ENCODE measurements around the gene ERICH6B.

The ERICH6B gene

GRCh38 chr13:45518525-45519245 lies 96.9 kb downstream of the ERICH6B start:
- H3K4me3 ChIP-seq (ENCODE audit: low read depth, low read length): no peak overlapping the region
- DNase-seq (ENCODE audit: low read depth): no peak
- TF ChIP-seq, protein P1, sequence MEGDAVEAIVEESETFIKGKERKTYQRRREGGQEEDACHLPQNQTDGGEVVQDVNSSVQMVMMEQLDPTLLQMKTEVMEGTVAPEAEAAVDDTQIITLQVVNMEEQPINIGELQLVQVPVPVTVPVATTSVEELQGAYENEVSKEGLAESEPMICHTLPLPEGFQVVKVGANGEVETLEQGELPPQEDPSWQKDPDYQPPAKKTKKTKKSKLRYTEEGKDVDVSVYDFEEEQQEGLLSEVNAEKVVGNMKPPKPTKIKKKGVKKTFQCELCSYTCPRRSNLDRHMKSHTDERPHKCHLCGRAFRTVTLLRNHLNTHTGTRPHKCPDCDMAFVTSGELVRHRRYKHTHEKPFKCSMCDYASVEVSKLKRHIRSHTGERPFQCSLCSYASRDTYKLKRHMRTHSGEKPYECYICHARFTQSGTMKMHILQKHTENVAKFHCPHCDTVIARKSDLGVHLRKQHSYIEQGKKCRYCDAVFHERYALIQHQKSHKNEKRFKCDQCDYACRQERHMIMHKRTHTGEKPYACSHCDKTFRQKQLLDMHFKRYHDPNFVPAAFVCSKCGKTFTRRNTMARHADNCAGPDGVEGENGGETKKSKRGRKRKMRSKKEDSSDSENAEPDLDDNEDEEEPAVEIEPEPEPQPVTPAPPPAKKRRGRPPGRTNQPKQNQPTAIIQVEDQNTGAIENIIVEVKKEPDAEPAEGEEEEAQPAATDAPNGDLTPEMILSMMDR (IDR thresholded peaks at IDR 0.05; ENCODE audit: insufficient read depth, low read depth, low read length, missing control alignments): no peak

DNA sequence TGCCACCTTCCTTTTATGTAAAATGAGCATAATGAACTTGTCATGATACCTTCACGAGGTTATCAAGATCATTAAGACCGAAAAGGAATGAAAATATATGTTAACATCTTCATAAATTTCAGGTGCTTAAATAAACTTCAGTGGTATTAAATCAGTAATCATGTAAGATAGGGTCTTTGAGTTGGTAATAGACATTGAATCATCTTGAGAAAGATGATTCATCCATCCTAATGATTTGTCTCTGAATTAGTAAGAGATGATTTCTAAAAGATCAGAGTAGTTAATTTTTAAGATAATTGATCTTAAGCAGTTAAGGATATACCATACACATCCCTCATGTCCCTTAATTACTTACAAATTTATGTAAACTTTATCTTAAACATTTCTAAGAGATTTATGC lies 98.8 kb downstream of the ERICH6B start:
- no peak for DNase-seq (ENCODE audit: low read depth)
- H3K4me3 ChIP-seq (ENCODE audit: low read depth, low read length): no peak overlapping the region
- TF ChIP-seq, protein P1 (IDR thresholded peaks at IDR 0.05; ENCODE audit: insufficient read depth, low read depth, low read length, missing control alignments): no peak

DNA sequence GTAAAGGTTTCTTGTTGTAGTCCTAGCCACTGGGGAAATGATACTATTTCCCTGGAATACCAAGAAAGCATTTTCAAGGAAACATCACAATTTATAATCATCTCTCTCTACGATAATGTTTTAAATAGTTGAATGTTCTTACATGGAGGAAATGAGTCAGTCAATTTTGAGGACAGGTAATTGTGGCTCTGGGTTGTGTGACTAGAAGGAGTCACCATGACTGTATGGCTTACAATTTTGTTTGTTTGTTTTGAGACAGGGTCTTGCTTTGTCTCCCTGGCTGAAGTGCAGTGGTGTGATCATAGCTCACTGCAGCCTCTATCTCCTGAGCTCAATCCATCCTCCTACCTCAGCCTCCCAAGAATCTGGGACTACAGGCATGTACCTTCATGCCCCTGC lies 103.4 kb downstream of the ERICH6B start:
- no peak overlapping the region for H3K4me3 ChIP-seq (ENCODE audit: low read depth, low read length)
- no peak for DNase-seq (ENCODE audit: low read depth)
- TF ChIP-seq, protein P1 (IDR thresholded peaks at IDR 0.05; ENCODE audit: insufficient read depth, low read depth, low read length, missing control alignments): no peak

GRCh38 chr13:45511310-45512097 lies 104.0 kb downstream of the ERICH6B start:
- peak; percentile 73 for DNase-seq (ENCODE audit: low read depth)
- no peak overlapping the region for H3K4me3 ChIP-seq (ENCODE audit: low read depth, low read length)
- TF ChIP-seq, protein P1 (IDR thresholded peaks at IDR 0.05; ENCODE audit: insufficient read depth, low read depth, low read length, missing control alignments): peak; percentile 65

DNA sequence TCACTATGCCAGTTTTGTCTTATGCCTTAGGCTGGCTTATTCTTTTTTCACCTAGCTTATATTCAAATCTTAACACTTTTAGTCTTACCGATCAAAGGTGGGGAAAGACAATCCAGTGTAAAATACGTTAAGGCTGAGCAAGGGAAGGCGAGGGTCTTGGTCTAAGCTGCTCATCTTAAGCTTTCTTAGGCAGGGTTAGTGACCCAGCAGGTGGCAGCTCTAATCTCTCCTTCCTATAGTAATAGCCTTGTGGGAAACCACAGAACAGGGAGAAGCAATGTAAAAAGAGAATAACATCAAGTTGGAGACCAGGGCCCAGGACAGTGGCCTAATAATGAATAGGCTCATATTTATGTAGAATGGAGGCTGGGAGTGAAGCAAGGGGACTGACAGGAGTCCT lies 104.9 kb downstream of the ERICH6B start:
- no peak for DNase-seq (ENCODE audit: low read depth)
- no peak overlapping the region for H3K4me3 ChIP-seq (ENCODE audit: low read depth, low read length)
- TF ChIP-seq, protein P1 (IDR thresholded peaks at IDR 0.05; ENCODE audit: insufficient read depth, low read depth, low read length, missing control alignments): no peak

- no peak overlapping the region for H3K4me3 ChIP-seq (ENCODE audit: low read depth, low read length)
- TF ChIP-seq, protein P1 (IDR thresholded peaks at IDR 0.05; ENCODE audit: insufficient read depth, low read depth, low read length, missing control alignments): no peak
- no peak for DNase-seq (ENCODE audit: low read depth)
Observed at GRCh38 chr13:45508776-45509175, 106.8 kb downstream of the ERICH6B start.

Data from GM12865 (cell line).